Gastroesophageal sphincter (tissue), 3 donors: ENCODE results near the gene PDE4B.

Source experiments
- POLR2A ChIP-seq, 2 donors: fragments of 450-650 bp; IDR thresholded peaks; one replicate each; pipeline ENCODE4 v1.6.1; 2017; ENCODE audit warnings: antibody characterized with exemption in 2 of 2, mild to moderate bottlenecking in 2 of 2, moderate library complexity in 1 of 2
- TF ChIP-seq, protein P1 (sequence below), 4 experiments: fragments of 200-600 bp in 2 of 4; fragments of 450-650 bp in 2 of 4; sonication (generic) in 1 of 4; IDR thresholded peaks; one replicate each; pipeline ENCODE4 v1.5.1; 2017 to 2019; ENCODE audit warnings: antibody characterized with exemption in 4 of 4, mild to moderate bottlenecking in 2 of 4, moderate library complexity in 2 of 4

DNA sequence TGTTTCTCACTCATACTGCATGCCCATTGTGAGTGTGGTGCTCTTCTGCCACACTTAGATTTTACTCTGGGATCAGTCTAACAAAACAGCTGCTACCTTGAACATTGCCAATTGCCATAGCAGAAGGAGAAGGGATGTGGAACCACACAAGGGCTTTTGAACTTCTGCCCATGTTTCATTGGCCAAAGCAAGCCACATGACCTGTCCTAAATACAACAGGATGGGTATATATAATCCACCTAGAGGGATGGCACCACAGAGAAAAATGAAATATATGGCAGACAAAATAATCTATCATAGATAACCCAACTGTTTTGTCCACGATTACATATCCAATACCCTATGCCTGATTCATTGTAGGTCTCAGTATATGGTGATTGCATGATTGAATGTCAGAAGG is 26.3 kb downstream of the PDE4B start:
- TF ChIP-seq, protein P1, sequence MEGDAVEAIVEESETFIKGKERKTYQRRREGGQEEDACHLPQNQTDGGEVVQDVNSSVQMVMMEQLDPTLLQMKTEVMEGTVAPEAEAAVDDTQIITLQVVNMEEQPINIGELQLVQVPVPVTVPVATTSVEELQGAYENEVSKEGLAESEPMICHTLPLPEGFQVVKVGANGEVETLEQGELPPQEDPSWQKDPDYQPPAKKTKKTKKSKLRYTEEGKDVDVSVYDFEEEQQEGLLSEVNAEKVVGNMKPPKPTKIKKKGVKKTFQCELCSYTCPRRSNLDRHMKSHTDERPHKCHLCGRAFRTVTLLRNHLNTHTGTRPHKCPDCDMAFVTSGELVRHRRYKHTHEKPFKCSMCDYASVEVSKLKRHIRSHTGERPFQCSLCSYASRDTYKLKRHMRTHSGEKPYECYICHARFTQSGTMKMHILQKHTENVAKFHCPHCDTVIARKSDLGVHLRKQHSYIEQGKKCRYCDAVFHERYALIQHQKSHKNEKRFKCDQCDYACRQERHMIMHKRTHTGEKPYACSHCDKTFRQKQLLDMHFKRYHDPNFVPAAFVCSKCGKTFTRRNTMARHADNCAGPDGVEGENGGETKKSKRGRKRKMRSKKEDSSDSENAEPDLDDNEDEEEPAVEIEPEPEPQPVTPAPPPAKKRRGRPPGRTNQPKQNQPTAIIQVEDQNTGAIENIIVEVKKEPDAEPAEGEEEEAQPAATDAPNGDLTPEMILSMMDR (IDR thresholded peaks at IDR 0.05): no peak
- TF ChIP-seq POLR2A (IDR thresholded peaks at IDR 0.05): no peak
